HG03175 (cell line): ENCODE measurements around the gene MAP4K2.

Experiments
- ATAC-seq: cut with Tn5 transposase; IDR thresholded peaks from one replicate; pipeline ENCODE4 v1.9.1; 2021; ENCODE audit warnings: mild to moderate bottlenecking, moderate library complexity; ENCODE audit not compliant: unreplicated experiment

MAP4K2 gene

DNA sequence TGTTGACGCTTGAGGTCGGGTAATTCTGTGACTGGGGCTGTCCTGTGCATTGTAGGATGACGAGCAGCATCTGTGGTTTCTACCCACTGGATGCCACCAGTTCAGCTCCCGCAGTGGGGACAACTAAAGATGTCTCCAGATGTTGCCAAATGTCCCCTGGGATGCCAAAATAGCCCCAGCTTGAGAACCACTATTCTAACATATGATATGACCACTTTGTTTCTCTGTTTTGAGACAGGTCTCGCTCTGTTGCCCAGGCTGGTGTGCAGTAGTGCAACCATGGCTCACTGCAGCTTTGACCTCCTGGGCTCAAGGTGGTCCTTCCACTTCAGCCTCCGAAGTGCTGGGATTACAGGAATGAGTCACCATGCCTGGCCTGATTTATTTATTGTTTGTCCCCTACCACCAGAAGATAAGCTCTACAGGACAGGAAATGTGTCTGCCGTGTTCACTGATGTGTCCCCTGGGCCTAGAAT, 11.7 kb upstream of the MAP4K2 start:
- peak; percentile 55 for ATAC-seq

DNA sequence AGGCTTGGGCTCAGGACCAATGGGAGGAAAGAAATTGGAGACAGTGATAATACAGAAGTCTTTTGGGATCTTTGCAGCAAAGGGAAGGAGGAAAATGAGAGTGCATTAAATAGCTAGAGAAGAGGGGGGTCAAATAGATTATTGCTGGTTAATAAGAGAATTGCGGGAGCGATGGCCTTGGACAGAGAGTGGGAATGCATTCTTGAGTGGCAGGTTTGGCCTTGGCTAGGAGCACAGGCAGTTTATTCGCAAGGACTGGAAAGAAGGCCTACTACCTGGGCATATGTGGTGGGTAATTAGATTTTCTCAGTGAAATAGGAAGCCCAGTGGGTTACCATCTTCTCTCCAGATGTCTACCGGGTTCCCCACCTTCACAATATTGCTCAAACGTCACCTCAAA, 10.8 kb upstream of the MAP4K2 start:
- no peak for ATAC-seq

DNA sequence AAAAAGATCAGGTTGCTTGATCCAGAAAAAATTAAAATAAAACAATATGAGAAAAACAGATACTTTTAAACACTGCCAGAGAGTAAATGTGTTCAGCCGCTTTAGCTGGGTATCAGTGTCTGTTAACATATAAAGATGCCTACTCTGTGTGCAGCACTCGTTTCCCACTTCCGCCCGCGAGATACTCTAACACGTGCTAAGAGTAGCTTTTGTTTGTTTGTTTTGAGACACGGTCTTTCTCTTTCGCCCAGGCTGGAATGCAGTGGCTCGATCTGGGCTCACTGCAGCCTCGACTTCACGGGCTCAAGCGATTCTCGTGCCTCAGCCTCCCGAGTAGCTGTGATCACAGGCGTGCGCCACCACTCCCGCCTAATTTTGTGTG, 7.9 kb upstream of the MAP4K2 start:
- no peak for ATAC-seq

DNA sequence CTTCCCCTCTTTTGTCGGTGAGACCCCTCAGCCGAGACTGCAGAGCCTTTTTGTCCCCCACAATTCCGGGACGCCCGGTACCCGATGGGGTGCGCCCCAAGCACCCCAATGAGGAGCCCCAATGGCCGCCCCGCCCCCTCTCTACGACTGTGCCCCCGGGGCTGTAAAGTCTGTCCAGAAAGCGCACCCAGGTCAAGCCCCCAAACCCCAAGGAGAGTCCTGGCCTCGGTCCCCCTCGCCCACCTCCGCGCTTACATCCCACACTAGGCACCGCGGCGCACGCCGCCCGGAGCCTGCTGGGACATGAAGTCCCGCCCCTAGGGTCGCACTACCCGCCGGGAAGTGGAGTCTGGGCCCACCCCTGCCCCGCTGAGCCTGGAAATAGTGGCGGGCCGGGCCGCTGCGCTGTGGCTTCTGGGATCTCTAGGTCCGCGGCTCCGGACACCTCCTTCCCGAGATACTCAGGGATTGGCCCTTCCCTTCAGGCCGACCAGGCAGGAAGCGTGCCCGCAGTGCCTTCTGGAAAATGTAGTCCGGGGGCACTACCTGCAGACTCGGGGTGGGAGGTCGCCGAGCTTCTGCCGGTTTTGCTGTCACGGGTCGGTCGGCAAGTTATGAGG, 7.4 kb upstream of the MAP4K2 start, which contains the start of gene MEN1:
Gene MEN1 (minus strand): TSS at position 281 of the 620 bp plus-strand sequence. CDS start 442 bp downstream, outside the sequence.
- ATAC-seq, result peak; percentile 55

DNA sequence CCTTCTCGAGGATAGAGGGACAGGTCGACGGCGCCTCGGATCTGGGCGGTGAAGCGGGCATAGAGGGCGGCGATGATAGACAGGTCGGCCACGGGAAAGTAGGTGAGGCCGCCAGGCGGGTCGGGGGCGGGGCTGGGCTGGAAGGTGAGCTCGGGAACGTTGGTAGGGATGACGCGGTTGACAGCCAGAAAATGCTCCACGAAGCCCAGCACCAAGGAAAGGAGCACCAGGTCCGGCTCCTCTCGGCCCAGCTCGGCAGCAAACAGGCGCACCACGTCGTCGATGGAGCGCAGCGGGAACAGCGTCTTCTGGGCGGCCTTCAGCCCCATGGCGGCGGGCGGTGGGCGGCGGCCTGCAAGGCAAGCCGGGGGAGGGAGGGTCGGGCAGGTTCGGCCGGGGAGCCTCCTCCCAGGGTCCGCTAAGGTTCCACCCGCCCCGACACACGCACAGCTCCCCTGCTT, 6.8 kb upstream of the MAP4K2 start:
- no peak for ATAC-seq

DNA sequence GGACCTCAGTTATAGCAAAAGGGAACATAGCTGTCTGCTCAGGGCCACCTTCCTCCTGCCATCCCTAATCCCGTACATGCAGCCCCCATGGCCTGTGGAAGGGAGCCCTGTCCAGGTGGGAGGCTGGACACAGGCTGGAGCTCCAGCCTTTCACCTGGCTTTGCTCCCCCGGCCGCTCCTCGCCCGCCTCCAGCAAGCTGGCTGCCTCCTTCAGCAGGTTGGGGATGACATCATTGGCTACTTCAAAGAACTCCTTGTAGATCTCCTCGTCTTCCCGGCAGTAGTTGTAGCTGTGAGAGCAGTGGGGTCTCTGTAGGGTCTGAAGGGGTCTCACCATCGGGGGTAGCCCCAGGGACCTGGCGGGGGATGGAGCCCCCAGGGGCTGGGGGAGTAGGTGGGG, 2.5 kb upstream of the MAP4K2 start:
- no peak for ATAC-seq

DNA sequence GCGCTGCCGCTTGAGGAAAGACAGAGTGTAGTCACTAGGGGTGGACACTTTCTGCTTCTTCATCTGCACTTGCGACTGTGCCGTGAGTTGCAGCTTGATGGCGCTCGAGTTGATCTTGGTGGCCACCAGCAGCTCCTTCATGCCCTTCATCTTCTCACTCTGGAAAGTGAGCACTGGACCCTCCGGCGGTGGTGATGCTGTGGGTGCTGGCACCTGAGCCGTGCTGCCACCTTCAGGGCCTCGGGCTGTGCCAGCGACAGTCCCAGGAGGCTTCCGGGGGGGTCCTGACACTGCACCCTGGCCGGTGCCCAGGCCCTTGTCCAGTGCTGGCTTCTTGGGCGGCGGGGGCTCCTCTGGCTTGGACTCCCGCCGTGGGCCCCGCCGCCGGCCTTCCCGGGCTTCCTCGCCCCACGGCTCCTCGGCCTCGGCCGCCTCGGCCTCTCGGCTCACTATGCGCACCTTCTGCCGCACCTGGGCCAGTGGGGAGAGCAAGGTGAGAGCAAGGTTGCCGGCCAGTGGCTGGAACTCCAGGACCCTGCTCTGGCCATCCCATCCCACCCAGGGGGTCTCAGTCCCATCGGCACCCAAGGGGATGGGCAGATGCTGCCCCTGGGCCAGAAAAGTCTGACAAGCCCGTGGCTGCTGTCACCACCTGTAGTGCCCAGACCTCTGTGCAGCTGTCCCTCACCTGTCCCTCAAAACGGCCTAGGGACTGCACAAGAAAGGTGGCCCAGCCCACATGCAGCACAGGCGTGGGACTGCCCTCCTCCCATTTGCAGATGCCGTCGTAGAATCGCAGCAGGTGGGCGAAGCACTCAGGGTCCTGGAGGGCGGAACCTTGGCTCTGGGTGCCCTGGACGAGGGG, 1.6 kb upstream of the MAP4K2 start:
- ATAC-seq, result no peak

DNA sequence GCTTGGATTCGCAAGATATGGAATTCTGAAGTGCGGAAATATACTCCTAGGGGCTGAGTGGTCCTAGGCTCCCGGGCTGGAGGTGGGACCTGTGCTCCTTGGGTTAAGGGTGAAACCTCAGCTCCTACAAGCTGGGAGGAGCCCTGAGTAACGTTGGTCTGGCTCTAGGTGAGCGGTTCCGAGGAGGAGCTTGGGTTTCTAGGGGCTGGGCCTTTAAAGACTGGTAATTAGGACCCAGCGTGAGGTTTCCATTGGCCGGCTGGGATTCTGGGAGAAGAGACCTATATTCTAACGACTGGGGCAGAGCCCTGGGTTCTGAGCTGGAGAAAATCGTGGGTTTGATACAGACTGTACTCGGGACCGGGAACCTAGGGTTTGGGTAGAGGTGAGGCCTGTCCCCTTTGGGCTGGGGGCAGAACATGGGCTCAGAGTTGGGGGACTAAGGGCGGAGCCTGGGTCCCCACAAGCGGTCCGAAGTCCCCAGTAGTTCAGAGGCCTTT, 882 bp upstream of the MAP4K2 start:
- no peak for ATAC-seq

DNA sequence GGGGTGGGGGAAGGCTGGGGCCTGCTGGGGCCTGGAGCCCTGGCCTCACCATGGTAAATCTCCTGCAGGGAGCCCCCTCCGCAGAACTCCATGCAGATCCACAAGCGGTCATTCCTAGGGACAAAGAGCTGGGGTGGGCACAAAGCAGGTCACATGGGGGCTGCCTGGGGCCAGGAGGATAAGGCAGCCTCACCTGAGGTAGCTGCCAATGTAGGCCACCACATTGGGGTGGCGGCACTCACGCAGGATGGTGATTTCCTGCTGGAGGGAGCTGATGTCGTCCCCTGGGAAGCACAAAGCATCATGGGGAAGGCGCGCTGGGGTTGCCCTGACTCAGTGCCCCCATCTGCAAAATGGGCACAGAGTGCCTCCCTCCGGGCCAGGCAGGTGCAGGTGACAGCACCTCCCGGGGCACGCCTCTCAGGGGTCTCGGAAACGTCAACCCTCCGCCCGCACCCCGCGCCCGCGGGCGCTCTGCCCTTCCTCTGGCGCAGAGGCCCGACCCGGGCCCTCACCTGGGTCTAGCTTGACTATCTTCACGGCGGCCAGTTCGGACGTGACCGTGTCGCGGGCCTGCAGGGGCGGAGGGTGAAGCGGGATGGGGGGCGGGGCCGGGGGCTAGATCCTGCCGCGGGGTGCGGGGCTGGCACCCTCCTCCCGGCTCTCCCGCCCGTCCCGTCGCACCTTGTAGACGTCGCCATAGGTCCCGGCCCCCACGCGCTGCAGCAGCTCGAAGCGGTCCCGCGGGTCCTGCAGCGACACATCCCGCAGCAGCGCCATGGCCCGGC, 450 bp downstream of the MAP4K2 start:
- peak; percentile 30 for ATAC-seq

DNA sequence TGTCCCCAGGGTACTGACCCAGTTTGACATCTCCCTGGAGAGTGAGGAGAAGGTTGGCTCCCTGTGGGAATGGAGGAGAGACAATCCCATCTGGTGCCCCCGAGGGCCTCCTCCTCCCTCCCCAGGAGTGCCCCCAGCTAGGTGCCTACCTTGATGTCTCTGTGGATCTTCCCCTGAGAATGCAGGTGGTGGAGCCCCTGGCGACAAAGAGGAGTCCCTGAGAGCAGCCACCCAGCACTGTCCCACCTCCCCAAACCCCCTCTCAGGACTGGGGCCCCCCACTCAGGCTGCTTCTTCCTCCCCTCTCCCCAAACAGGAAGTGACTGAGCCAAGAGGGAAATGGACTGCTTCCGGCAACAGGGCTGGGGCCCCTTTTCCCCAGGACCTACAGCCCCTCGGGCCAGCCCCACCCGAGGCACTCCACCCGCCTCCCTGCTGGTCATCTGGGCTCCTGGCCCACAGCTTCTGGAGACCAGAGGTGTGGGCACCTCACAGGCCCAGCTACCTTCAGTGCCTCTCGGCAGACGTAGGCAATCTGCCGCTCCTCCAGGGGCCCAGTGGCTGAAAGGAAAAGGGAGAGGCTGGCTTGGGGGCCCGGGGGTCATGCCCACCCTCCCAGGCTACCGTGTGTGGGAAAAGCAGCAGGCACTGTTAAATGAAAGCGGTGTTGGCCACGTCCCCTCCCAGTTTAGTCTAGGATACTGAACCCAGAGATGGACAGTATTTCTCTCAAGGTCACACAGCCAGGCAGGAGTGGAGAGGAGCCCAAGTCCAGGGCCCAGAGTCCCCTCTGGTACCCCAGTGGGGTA, 1.2 kb downstream of the MAP4K2 start:
- no peak for ATAC-seq

DNA sequence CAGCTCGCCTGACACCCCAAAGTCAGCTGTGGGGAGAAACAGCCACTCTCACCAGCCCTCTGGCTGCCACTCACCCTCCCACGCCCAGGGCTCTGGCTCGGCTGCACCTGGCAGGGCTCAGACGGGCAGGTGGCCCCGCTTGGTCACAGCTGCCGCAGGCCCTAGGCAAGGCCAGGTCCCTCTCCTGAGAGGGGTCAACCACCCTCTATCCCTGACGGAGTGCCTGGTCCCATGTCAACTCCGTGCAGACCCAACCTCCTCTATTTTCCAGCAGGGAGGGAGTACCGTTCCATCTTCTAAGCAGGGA, 1.9 kb downstream of the MAP4K2 start:
- ATAC-seq, result no peak

DNA sequence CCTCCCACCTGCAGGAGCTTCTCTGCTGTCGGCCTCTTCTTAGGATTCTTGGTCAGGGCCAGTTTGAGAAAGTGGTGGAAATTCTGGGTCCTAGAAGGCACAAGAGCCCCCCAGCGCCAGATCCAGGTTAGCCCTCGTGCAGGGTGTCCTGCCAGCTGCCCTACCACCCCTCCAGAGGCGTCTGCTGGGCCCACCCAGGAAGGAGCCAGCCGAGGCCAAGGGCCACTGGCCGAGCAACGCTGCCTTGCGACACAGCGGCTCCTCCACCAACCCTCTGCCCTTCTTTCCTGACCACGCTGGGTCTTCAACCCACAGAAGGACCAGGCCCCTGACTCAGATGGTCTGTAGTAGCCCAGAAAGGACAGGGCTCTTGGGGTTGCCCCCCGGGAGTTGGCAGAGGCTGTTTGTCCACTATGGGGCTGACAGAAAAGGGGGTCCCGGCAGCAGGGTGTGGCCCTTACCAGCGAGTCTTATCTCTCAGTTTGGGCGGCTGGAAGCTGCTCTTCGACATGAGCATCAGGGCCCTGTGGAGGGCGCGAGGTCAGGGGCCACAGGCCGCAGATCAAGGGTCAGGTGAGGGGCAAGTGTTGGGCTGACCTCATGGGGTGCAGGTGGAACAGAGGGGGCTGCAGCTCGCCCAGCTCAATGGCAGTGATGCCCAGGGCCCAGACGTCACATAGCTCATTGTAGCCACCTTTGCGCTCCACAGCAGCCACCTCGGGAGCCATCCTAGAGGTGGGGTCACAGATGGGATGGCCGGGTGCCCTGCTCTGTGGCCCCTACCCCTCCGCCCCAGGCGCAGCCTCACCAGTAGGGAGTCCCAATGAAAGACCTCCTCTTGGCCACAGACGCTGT, 2.5 kb downstream of the MAP4K2 start:
- no peak for ATAC-seq

DNA sequence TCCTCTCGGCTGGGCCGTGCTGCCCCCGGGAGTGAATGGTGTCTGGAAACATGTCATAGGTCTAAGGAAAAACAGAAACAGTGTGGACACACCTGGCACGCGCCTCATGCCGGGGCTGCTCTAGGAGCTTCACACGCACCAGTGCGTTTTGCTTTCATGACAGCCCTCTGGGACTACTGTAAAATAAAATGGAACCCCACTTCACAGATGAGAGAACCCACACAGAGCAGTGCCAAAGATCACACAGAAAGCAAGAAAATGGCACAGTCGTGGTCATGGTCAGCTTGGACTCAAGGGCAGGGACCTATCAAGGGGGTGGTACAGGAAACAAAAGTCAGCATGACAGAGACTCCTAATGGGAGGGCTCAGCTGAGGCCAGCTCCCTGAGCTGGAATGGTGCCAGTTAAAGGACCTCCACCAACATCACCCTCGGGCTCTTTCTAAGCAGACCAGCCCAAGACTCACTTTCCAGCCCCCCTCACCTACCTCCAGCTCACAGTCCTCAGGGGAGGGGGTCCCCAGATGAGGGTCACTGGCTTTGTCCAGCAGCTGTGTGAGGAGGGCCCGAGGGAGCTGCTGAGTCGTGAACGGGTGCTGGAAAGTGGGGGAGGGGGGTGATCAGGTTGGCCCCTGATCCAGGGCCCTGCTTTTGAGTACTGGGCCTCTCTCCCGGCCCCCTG, 3.3 kb downstream of the MAP4K2 start:
- ATAC-seq, result no peak

DNA sequence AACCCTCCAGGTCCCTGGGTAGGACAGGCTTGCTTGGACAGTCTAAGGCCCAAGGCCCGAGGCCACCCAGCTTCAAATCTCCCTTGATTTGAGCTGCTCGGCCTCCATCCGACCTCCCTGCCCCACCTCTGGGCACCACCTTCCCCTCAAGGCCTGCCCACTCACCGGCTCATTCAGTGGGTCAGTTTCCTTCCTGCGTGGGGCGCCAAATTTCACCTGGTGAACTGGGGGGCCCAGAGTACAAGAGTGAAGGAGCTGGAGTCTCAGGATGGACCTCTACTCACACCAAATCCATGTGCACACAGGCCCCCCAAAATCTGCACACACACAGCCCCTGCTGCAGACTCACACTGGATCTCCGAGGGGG, 3.8 kb downstream of the MAP4K2 start:
- no peak for ATAC-seq

DNA sequence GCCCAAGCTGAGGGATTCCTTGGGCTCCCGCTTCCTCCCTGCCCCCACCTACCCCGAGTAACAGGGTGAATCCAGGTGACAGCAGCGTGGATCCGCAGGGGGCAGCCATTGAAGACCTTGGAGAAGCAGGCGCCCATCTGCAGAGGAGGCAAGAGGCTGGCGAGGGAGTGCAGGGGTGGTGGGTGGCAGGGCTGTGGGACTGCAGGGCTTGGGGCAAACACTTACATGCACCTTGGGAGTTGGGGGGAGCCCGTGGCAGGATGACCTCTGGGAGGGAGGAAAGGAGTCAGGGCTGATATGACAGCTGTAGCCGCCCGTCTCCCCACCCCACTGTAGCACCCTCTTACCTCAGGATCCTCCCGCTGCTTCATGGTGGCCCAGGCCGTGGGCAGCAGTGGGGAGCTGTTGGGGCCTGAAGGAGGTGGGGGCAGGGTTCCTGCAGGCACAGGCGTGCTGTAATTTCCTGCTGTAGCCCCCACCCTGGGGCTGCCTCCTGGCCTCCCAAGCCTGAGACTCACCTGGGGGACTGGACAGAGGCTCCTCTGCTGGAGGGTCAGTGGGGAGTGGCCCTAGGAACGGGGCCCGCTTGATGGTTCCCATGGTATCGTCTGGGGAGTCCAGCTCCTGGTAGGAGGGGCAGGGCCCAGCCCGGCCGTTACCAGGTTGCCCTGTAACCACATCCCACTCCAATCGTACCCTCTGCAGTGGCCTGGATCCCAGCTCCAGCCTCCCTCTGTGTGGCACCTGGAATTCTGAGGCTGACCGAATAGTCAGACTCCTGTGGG, 6.1 kb downstream of the MAP4K2 start:
- no peak for ATAC-seq

DNA sequence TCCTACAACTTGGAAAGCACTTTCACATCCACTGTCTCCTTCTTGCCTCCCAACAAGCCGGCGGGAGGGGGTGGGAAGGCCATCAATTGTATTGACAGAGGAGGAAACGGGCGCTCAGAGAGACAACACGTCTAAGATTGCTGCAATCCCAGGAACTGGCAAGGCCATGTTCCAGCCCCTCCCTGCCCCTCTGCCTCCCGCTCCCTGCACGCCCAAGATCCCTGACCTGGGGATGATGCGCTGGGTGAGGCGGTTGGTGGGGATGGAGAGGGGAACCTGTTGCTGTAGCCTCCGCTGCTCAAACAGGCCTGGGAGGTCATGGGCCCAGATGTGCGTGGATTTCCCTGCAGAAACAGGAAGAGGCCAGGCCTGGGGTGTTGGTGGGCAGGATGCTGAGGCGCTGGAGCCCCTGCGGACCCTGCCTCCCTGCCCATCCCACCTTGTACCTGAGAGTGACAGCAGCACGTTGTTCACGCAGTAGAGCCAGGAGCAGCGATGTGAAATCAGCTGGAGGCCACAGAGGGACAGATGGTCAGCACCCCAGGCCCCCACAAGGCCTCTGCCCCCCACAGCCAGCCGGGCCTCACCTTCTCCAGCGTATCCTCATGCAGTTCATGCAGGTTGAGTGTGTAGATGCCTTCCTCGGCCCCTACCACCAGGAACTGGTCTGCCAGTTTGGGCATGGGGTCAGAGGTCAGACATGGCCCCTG, 6.8 kb downstream of the MAP4K2 start:
- ATAC-seq, result no peak

DNA sequence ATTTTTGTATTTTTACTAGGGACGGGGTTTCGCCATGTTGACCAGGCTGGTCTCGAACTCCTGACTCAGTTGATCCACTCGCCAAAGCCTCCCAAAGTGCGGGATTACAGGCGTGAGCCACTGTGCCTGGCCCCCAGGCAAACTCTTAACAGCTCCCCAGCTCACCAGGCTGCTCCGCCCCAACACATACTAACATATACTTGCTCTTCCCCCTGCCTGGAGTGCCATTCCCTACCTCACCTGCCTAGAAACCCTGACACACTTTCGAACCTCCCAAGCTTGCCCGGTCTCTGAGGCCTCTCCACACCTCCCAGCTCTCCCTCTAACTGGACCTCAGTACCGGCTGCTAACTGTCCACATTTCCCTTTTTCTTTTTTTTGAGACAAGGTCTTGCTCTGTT, 8.5 kb downstream of the MAP4K2 start:
- no peak for ATAC-seq
